ENCODE results near the gene CCDC201. TPM values are rescaled to one million over a fixed set of nuclear protein-coding genes. Genes with fewer than 3 reads are reported as not detected.

Gene CCDC201
- total RNA-seq (not detected), polyA plus RNA-seq (under 1 TPM in 1 of 2 donors, not detected in 1; 0.15 TPM)
- long read RNA-seq, donor 1 = 0 reads
- long read RNA-seq, donor 2, partial matches to known transcripts = 0 of 1 reads
- long read RNA-seq, donor 2, other reads (novel, unspliced or antisense) = 0 of 1 reads
- long read RNA-seq, donor 3 = 0 reads

DNA sequence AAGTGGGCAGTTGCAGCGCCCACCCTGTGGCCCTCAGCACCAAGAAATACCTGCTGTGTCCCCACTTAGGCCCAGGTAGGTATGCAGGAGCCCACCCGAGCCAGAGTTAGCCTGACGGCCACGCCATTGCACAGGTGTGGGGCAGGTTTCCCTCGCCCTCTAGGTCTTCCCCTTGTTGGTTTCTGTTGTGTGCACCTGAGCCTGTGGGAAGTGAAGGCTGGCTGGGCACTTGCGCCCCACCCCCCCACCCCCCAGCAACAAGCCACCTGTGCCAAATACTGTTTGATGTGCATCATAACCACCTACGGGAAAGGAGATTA lies at the start of gene CCDC201:
TSS of gene CCDC201 (minus strand) at position 48 of the 320 bp plus-strand sequence. CDS start 75 bp downstream, outside the sequence.
- Histone ChIP-seq H3K27me3 (no peaks in the 10 kb centered on the region), H3K27ac (no peak within 1 kb of the TSS), H3K9me3 (no peaks in the 10 kb centered on the region), H3K36me3 (no peaks in the 10 kb centered on the region), H3K4me3 (no peak within 1 kb of the TSS), H3K4me1 (ENCODE audit: insufficient read depth) (no peaks in the 10 kb centered on the region)
- DNase-seq = no peak
- WGBS, 3 donors = 84 to 91% (median 85%) methylated on average over 7 of the region's 7 CpGs
- TF ChIP-seq CTCF (IDR thresholded peaks at IDR 0.05) = no peak
- no peak for TF ChIP-seq EP300 (IDR thresholded peaks at IDR 0.05)
- intact Hi-C loops (cut with DNase I) = no loop called here

- peak overlapping the region; percentile 78 for H3K4me3 ChIP-seq
- peak overlapping the region; percentile 14 to 23 for H3K27ac ChIP-seq
- no peaks in the 10 kb centered on the region for H3K36me3 ChIP-seq
- H3K4me1 ChIP-seq (ENCODE audit: insufficient read depth) = peaks cover 4% of the 10 kb centered on the region
- peak; percentile 61 to 83 (median 75) for DNase-seq
- H3K27me3 ChIP-seq = no peaks in the 10 kb centered on the region
- TF ChIP-seq CTCF (IDR thresholded peaks at IDR 0.05) = peak; percentile 68 to 86 (median 78)
- no peak for TF ChIP-seq EP300 (IDR thresholded peaks at IDR 0.05)
- intact Hi-C loops (cut with DNase I) = loop anchor here (5.0 to 10.0 kb wide), 7 partner anchors 423 to 1335 kb away; no protein-coding TSS in a partner anchor
- 5 to 7% (median 6%) methylated on average over 36 of the region's 36 CpGs for WGBS, 3 donors
- H3K9me3 ChIP-seq = no peaks in the 10 kb centered on the region
These were observed 49.0 kb upstream of the CCDC201 start for GRCh38 chr7:45921699-45922519.

GRCh38 chr7:45921381-45921698 lies 48.5 kb upstream of the CCDC201 start:
- Histone ChIP-seq H3K4me1 (ENCODE audit: insufficient read depth) (peaks cover 4% of the 10 kb centered on the region), H3K27me3 (no peaks in the 10 kb centered on the region), H3K36me3 (no peaks in the 10 kb centered on the region), H3K27ac (peak overlapping the region in 1 of 2 donors; percentile 23), H3K9me3 (no peaks in the 10 kb centered on the region), H3K4me3 (peak overlapping the region; percentile 78)
- DNase-seq = peak in 2 of 5 donors; percentile 22 to 44
- TF ChIP-seq EP300 (IDR thresholded peaks at IDR 0.05) = no peak
- no peak for TF ChIP-seq CTCF (IDR thresholded peaks at IDR 0.05)
- no peak for TF ChIP-seq POLR2A (IDR thresholded peaks at IDR 0.05)
- 1 to 4% (median 2%) methylated on average over 22 to 31 of the region's 31 CpGs for WGBS, 3 donors
- intact Hi-C loops (cut with DNase I) = loop anchor here (5.0 to 10.0 kb wide), 7 partner anchors 423 to 1336 kb away; no protein-coding TSS in a partner anchor

DNA sequence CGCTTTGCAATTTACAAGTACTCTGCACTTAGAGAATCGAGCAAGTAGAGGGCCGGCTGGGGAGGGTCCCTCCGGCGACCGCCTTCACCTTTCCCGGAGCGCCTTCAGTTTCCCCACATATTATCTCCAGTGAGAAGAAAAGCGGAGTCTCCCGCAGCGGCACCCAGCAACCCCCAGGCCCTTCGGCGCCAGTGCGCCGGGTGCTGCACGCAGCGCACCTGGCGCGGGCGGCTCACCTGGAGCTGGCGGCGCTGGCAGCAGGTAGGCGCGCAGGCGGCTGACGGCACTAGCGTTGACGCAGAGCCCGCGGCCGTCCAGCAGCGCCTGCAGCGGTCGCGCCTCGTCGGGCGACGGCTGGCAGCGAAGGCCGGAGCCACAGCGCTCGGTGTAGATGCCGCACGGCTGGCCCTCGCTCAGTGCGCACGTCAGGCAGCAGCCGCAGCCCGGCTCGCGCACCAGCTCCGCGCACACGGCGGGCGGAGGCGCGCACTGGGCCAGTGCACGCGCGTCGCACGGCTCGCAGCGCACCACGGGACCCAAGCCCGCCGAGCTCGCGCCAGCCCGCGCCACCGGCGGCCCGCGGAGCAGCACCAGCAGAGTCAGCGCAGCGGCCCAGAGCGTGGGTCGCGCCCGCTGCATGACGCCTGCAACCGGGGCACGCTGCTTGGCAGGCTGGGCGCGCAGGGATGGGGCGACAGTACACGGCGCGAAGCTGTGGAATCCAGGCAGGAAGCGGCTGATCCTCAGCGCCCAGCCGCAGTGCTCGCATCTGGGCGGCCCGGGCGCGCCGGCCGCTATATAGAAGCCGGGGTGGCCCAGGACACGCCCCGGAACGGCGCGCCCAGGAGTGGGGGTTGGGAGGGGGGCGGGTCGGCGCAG lies 47.9 kb upstream of the CCDC201 start, which contains the start of gene IGFBP3:
TSS of gene IGFBP3 (minus strand) at position 771 of the 879 bp plus-strand sequence. CDS start at position 639, 132 bp downstream.
- Histone ChIP-seq H3K4me1 (ENCODE audit: insufficient read depth) (peaks cover 4% of the 10 kb centered on the region), H3K36me3 (no peaks in the 10 kb centered on the region), H3K9me3 (no peaks in the 10 kb centered on the region), H3K27me3 (no peaks in the 10 kb centered on the region), H3K27ac (peak within 1 kb of the TSS in 1 of 2 donors; percentile 23), H3K4me3 (peak within 1 kb of the TSS; percentile 78)
- 0% methylated on average over 65 to 111 of the region's 111 CpGs for WGBS, 3 donors
- DNase-seq = peak; percentile 44 to 74 (median 56)
- TF ChIP-seq EP300 (IDR thresholded peaks at IDR 0.05) (no peak), POLR2A (IDR thresholded peaks at IDR 0.05) (peak; percentile 30), CTCF (IDR thresholded peaks at IDR 0.05) (no peak)
- intact Hi-C loops (cut with DNase I) = loop anchor here (5.0 to 10.0 kb wide), 7 partner anchors 424 to 1337 kb away; no protein-coding TSS in a partner anchor
